Mucosa of stomach (tissue), 1 donor: Measurements from ENCODE around the gene ETFA.

ENCODE experiments used
- H3K27me3 ChIP-seq: one replicate; pipeline ENCODE4 v1.7.0; 2013; ENCODE audit warnings: mild to moderate bottlenecking, low read length; ENCODE audit not compliant: control insufficient read depth, insufficient read depth
- H3K36me3 ChIP-seq: one replicate; pipeline ENCODE4 v1.7.0; 2013; ENCODE audit warnings: low read length; ENCODE audit not compliant: control insufficient read depth, insufficient read depth
- H3K4me1 ChIP-seq: one replicate; pipeline ENCODE4 v1.7.0; 2013; ENCODE audit warnings: mild to moderate bottlenecking, low read length; ENCODE audit not compliant: control insufficient read depth, insufficient read depth
- H3K4me3 ChIP-seq: one replicate; pipeline ENCODE4 v1.7.0; 2013; ENCODE audit warnings: low read length
- H3K9ac ChIP-seq: one replicate; pipeline ENCODE4 v1.7.0; 2013; ENCODE audit warnings: mild to moderate bottlenecking, low read length, moderate library complexity
- H3K9me3 ChIP-seq: one replicate; pipeline ENCODE4 v1.7.0; 2013; ENCODE audit warnings: mild to moderate bottlenecking, low read length, moderate library complexity; ENCODE audit not compliant: control insufficient read depth
- donor health status: Pancreatic carcinoma.

ETFA gene

DNA sequence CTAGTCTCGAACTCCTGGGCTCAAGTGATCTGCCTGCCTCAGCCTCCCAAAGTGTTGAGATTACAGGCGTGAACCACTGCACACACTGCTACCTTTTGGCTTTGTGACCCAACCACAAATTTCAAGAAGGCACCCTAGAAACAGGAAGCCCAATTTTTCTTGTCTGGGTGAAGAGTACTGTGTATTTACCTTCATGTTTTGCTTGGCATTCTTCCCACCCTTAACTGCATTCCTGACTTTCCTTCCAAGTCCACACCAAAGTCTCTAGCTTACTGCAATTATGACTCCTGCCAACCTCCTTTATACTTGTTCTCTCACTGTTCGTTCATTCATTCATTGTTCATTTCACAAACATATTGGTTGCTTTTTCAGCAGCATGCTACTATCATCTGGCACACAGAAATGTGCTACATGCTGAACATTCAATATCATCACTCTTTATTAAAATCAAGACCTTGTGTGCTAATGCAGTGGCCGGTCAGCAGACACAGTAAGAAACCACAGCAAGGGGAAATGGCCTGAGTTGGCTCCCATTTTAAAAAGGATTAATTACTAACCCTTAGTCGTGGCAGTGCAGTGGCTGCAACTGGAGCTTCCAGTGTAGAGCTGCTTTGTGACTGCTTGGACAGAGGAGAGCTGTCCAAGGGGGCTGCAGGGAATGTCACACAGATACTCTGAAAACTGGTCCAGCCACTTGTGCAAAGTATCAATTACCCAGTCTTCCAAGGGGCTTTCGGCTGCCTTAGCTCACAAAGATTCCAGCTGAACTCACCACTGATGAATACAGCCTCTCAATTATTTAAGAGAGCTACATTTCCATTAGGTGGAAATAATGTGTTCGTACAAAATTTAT, 94.0 kb downstream of the ETFA start:
- Histone ChIP-seq H3K9me3 (no peaks in the 10 kb centered on the region), H3K27me3 (no peaks in the 10 kb centered on the region)

DNA sequence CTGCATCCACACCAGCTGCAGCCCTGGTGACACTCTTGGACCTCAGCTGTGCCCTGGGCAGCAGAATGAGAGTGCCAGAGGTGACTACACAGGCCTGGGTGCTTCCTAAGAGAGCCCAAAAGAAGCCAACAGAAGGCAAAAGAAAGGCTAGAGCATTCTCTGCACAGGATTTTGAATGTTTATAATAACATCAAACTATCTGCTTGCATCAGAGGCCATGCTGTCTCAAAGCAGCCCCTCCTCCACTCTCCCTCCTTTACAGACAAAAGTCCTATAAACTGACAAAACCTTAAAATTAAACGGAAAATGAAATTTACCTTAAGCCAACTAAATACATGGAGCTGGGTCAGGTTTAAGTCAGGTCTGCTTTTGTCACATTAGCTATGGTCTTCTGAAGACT, 95.6 kb downstream of the ETFA start:
- no peaks in the 10 kb centered on the region for H3K27me3 ChIP-seq
- no peak overlapping the region for H3K9ac ChIP-seq
- no peak overlapping the region for H3K4me3 ChIP-seq
- no peaks in the 10 kb centered on the region for H3K9me3 ChIP-seq
- peaks cover 7% of the 10 kb centered on the region for H3K36me3 ChIP-seq
- peaks cover 20% of the 10 kb centered on the region for H3K4me1 ChIP-seq

More for the DNA sequence above, 94.0 kb downstream of the ETFA start:
- Histone ChIP-seq H3K4me3 (no peak overlapping the region), H3K9ac (no peak overlapping the region), H3K4me1 (peaks cover 20% of the 10 kb centered on the region), H3K36me3 (peaks cover 7% of the 10 kb centered on the region)

DNA sequence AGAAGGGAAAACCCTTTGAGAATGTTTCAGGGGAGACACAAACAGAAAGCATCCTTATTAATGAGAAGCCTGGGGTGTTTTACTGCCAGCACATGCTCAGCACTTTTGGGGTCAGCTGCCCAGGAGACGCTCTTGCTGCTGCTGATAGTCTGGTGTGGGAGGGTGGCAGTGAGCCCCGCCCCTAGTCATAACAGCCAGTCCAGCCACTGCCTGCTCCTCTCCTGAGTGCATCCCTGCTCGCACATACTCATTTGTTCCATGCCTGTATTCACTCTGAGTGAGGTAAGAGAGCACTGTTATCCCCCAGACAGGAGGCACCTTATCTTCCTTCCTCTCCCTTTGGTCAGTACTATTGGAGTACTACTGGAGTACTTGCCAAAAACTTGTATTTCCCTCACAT, 101.3 kb downstream of the ETFA start:
- no peaks in the 10 kb centered on the region for H3K27me3 ChIP-seq
- H3K36me3 ChIP-seq, result peaks cover 6% of the 10 kb centered on the region
- H3K4me1 ChIP-seq, result peaks cover 4% of the 10 kb centered on the region
- no peak overlapping the region for H3K4me3 ChIP-seq
- no peak overlapping the region for H3K9ac ChIP-seq
- H3K9me3 ChIP-seq, result no peaks in the 10 kb centered on the region

DNA sequence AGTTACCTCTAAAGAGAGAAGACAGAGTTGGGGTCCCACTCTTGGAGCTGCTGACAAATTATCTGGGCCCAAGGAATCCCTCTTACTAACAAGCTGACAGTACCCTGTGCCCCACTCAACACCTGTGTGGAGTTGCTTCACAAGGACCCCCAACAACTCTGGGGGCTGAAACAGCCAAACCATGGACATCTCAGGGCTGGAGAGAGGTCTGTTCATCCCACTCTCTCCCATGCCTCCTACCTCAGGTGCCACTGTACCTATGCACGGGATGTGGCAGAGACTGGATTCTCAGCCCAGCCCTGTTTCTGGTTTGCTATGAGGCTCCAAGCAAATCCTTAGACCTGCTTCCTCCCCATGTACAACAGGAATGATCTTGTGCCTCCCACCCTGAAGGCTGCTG, 101.7 kb downstream of the ETFA start:
- Histone ChIP-seq H3K4me1 (peaks cover 4% of the 10 kb centered on the region), H3K4me3 (no peak overlapping the region), H3K9ac (no peak overlapping the region), H3K36me3 (peaks cover 2% of the 10 kb centered on the region), H3K9me3 (no peaks in the 10 kb centered on the region), H3K27me3 (no peaks in the 10 kb centered on the region)

- no peaks in the 10 kb centered on the region for H3K27me3 ChIP-seq
- no peaks in the 10 kb centered on the region for H3K9me3 ChIP-seq
- H3K4me1 ChIP-seq, result peaks cover 4% of the 10 kb centered on the region
- no peaks in the 10 kb centered on the region for H3K36me3 ChIP-seq
- no peak overlapping the region for H3K4me3 ChIP-seq
- no peak overlapping the region for H3K9ac ChIP-seq
Measured at GRCh38 chr15:76208786-76209424, 102.4 kb downstream of the ETFA start.

DNA sequence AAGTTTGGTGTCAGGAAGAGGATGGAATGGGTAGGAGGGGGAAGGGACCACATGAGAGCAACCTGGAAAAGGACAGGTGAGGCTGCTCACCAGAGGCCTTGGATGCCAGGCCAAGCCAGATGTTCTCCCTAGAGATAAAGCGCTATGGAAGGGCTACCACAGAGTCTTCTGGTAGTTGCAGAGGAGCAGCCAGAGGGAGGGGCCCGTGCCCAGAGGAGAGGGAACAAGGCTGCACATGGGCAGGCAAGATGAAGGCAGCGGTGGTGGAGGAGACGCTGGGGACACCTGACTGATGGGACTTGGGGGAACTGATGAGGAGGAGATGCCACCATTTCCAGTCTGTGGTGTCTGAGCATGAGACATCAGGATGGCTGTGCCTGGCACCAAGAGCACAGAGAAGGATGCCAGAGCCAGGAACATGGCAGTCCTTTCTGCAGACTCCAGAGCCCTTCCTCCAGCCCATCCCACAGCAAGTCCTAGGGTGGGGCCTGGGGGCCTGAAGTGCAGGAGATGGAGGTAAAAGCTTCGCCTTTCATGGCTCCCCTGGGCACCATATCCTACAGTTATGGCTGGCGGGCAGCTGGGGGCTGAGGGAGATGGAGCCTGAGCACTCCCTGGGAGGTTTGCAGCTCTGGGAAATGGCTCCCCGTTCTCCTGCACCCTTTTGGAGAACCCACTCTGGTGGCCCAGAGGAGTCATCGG, 103.0 kb downstream of the ETFA start:
- Histone ChIP-seq H3K9me3 (no peaks in the 10 kb centered on the region), H3K9ac (no peak overlapping the region), H3K4me1 (peaks cover 4% of the 10 kb centered on the region), H3K4me3 (no peak overlapping the region), H3K27me3 (no peaks in the 10 kb centered on the region), H3K36me3 (no peaks in the 10 kb centered on the region)

DNA sequence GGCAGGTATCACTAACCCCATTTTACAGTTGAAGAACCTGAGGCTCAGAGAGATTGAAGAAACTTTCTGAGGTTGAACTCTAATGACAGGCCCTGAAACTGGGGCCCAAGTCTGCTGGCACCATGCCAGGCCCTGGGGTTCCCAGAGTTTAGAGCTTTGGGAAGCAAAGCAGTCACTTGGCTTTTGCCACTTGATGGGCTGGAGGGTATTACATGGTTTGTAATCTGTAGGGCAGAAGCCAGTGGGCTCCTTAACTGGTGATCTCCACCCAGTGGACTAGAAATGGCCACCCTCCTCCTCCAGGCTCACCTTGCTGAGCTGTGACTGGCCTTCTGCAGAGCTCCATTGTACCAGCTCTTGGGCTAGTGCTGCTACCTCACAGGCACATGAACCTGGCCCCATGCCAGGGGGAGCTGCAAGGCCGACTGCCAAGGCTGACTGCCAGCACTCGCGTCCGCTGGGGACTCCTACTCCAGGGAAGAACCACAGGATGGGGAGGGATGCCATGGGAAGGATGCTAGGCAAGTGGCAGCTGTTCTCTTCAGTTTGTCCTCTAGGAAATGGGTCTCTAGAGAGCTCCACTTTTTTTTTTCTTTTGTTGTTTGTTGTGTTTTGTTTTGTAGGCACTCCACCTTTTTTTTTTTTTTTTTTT, 104.8 kb downstream of the ETFA start:
- no peak overlapping the region for H3K4me3 ChIP-seq
- no peak overlapping the region for H3K9ac ChIP-seq
- no peaks in the 10 kb centered on the region for H3K9me3 ChIP-seq
- no peaks in the 10 kb centered on the region for H3K27me3 ChIP-seq
- no peaks in the 10 kb centered on the region for H3K36me3 ChIP-seq
- H3K4me1 ChIP-seq, result peaks cover 4% of the 10 kb centered on the region

- Histone ChIP-seq H3K36me3 (no peaks in the 10 kb centered on the region), H3K4me3 (no peak overlapping the region), H3K4me1 (peaks cover 13% of the 10 kb centered on the region), H3K9me3 (no peaks in the 10 kb centered on the region), H3K9ac (no peak overlapping the region), H3K27me3 (no peaks in the 10 kb centered on the region)
Measured at GRCh38 chr15:76204916-76205460, 106.3 kb downstream of the ETFA start.

DNA sequence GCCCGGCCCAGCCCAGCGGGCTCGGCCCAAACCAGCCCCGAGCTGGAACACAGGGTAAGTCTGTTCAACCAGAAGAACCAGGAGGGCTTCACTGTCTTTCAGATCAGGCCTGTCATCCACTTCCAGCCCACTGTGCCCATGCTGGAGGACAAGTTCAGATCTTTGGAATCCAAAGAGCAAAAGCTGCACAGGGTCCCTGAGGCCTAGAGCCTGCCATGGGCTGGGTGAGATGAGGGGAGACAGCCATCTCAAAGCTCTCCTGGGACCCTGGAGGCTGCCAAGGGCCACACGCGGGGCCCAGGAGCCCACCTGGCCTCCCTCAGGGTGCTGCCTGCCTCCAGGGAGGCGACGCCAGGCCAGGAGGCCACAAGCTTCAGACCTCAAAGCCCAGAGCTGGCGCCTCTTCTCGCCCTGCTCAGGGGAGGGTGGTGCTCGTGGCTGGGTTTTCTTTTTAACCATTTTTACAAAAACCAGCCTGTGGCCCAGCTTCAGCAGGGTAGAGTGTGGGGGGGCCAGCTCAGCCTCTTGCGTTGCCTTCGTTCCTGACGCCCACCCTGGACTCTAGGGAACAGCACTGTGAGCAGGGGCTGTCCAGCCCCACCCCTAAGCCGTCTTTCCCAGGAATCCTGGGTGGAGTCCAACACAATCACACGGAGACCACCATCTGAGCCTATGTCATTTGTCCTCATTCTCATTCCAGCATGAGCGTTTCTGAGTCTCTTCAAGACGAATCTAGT, 107.0 kb downstream of the ETFA start:
- H3K27me3 ChIP-seq, result no peaks in the 10 kb centered on the region
- no peak overlapping the region for H3K9ac ChIP-seq
- H3K9me3 ChIP-seq, result no peaks in the 10 kb centered on the region
- peaks cover 15% of the 10 kb centered on the region for H3K4me1 ChIP-seq
- H3K4me3 ChIP-seq, result no peak overlapping the region
- H3K36me3 ChIP-seq, result no peaks in the 10 kb centered on the region

GRCh38 chr15:76203346-76204108, 107.7 kb downstream of the ETFA start:
- Histone ChIP-seq H3K36me3 (no peaks in the 10 kb centered on the region), H3K9me3 (no peaks in the 10 kb centered on the region), H3K9ac (no peak overlapping the region), H3K4me3 (no peak overlapping the region), H3K4me1 (peaks cover 22% of the 10 kb centered on the region), H3K27me3 (no peaks in the 10 kb centered on the region)
